OCI-LY3 (cell line): ENCODE results near the gene RPGR.

ENCODE experiments used
- EZH2phosphoT487 ChIP-seq: fragments of 200-600 bp; shearing (Covaris generic); IDR thresholded peaks from 2 replicates; pipeline ENCODE4 v1.6.1; 2018; ENCODE audit warnings: antibody characterized with exemption, mixed run types, low read depth
- TF ChIP-seq, protein P1 (sequence below): fragments of 200-600, 300-600 bp; sonication (generic); IDR thresholded peaks from 2 replicates; pipeline ENCODE4 v1.5.1; 2014; ENCODE audit warnings: antibody characterized with exemption, low read length, low read depth

DNA sequence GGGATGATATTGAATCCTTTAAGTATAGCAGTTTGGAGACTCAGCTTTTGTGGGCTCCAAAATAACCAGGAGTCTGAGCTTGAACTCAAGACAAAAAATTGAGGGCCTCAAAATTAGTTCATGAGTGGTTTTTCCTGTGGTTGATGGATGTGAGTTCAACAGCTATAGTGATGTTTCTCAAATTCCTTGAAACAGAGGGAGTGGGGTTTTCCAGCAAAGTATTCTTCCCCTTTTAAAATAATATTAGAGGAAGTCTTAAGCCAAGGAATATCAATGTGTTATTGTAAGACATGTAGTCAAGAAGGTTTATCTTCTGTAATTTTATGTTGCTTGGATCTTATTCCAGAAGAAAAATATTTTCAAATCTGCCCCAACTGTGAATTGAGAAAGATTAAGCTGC is 35.7 kb upstream of the RPGR start:
- TF ChIP-seq, protein P1, sequence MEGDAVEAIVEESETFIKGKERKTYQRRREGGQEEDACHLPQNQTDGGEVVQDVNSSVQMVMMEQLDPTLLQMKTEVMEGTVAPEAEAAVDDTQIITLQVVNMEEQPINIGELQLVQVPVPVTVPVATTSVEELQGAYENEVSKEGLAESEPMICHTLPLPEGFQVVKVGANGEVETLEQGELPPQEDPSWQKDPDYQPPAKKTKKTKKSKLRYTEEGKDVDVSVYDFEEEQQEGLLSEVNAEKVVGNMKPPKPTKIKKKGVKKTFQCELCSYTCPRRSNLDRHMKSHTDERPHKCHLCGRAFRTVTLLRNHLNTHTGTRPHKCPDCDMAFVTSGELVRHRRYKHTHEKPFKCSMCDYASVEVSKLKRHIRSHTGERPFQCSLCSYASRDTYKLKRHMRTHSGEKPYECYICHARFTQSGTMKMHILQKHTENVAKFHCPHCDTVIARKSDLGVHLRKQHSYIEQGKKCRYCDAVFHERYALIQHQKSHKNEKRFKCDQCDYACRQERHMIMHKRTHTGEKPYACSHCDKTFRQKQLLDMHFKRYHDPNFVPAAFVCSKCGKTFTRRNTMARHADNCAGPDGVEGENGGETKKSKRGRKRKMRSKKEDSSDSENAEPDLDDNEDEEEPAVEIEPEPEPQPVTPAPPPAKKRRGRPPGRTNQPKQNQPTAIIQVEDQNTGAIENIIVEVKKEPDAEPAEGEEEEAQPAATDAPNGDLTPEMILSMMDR: no peak
- TF ChIP-seq EZH2phosphoT487: no peak
